K562 (cell line): ENCODE data around the gene DSCAM. TPM values are rescaled to one million over a fixed set of nuclear protein-coding genes. Genes with fewer than 3 reads are reported as not detected.

Source experiments
- ATAC-seq: fragments of 200-7000 bp; cut with Tn5 transposase; 3 replicates; pipeline ENCODE4 v1.9.1; 2020; ENCODE audit warnings: moderate library complexity
- BruUV-seq: library from RNA; stranded (reverse); fragments of 400-500 nt; replicated peaks from 2 replicates; lab custom pipeline; 2021; lab: Mats Ljungman, UMichigan
- CTCF ChIA-PET: fragments of 300-600 bp; formaldehyde crosslinking; extraction: SDS; loops from one replicate; lab custom pipeline; 2021; ENCODE audit warnings: low intra/inter-chr PET ratio; lab: Yijun Ruan, JAX
- POLR2A ChIA-PET: fragments of 300-600, 350-650 bp; sonication (Branson Sonifier 250); formaldehyde crosslinking; extraction: SDS; loops from one replicate; lab custom pipeline; 2021; ENCODE audit warnings: antibody characterized with exemption, inconsistent platforms; lab: Yijun Ruan, JAX
- DNase-seq, 4 experiments: peaks; one replicate each; pipeline versions ENCODE4 v3.0.0 to v3.0.0-alpha.2; 2011 to 2018; ENCODE audit warnings: low spot score in 3 of 4, mixed read lengths in 3 of 4; ENCODE audit errors: extremely low read depth in 1 of 4
- FAIRE-seq: peaks from 2 replicates; lab custom pipeline; 2011; peaks lifted over from hg19 to GRCh38; lab: Jason Lieb, UNC
- H2AFZ ChIP-seq: 2 replicates; pipeline ENCODE4 v1.6.0; 2011; ENCODE audit warnings: low read depth, low read length, control low read depth, inconsistent platforms
- H3K27ac ChIP-seq: fragments of 200-600 bp; 3 replicates; pipeline ENCODE4 v1.8.0; 2011; ENCODE audit warnings: low read depth, mild to moderate bottlenecking, control low read depth, inconsistent platforms, low read length, moderate library complexity, mixed read lengths; ENCODE audit errors: extremely low read depth
- H3K27me3 ChIP-seq, 2 experiments: fragments of 300-600 bp in 1 of 2; 2 replicates in 1 of 2; 3 replicates in 1 of 2; pipeline versions ENCODE4 v1.6.0 to v1.8.0; 2011; ENCODE audit warnings: inconsistent platforms in 2 of 2, low read length in 2 of 2, mild to moderate bottlenecking in 1 of 2, mixed read lengths in 1 of 2, moderate library complexity in 1 of 2; ENCODE audit not compliant: control insufficient read depth in 2 of 2, insufficient read depth in 2 of 2
- H3K36me3 ChIP-seq: fragments of 300-600 bp; 3 replicates; pipeline ENCODE4 v1.8.0; 2011; ENCODE audit warnings: mild to moderate bottlenecking, low read length, inconsistent platforms; ENCODE audit not compliant: control insufficient read depth, insufficient read depth
- H3K4me1 ChIP-seq, 2 experiments: fragments of 200-600 bp in 1 of 2; replicated peaks in 1 of 2; 2 replicates in 1 of 2; 3 replicates in 1 of 2; pipeline versions ENCODE4 v1.5.1 to v1.8.0; 2011; ENCODE audit warnings: inconsistent platforms in 2 of 2, low read length in 2 of 2, mild to moderate bottlenecking in 1 of 2, mixed read lengths in 1 of 2, moderate library complexity in 1 of 2; ENCODE audit not compliant: control insufficient read depth in 2 of 2, insufficient read depth in 2 of 2
- H3K4me2 ChIP-seq: 2 replicates; pipeline ENCODE4 v1.6.1; 2011; ENCODE audit warnings: low read length, control low read depth, inconsistent platforms, mixed read lengths; ENCODE audit not compliant: insufficient read depth
- H3K4me3 ChIP-seq: fragments of 200-600 bp; sonication (generic), shearing (Covaris generic); 2 replicates; pipeline ENCODE4 v1.5.1; 2016; ENCODE audit warnings: control low read depth, inconsistent platforms
- H3K79me2 ChIP-seq: fragments of 200-600 bp; 3 replicates; pipeline ENCODE4 v1.8.0; 2011; ENCODE audit warnings: low read length, inconsistent platforms; ENCODE audit not compliant: control insufficient read depth, insufficient read depth
- H3K9ac ChIP-seq, 2 experiments: 2 replicates each; pipeline versions ENCODE4 v1.6.0 to v1.6.1; 2011; ENCODE audit warnings: low read depth in 2 of 2, low read length in 2 of 2, control low read depth in 1 of 2, inconsistent platforms in 1 of 2, mild to moderate bottlenecking in 1 of 2, mixed read lengths in 1 of 2; ENCODE audit not compliant: insufficient read depth in 1 of 2
- H3K9me1 ChIP-seq: one replicate; pipeline ENCODE4 v1.6.0; 2011; ENCODE audit warnings: inconsistent platforms, mild to moderate bottlenecking, low read length, moderate library complexity; ENCODE audit not compliant: control insufficient read depth, insufficient read depth
- H3K9me3 ChIP-seq: replicated peaks from 2 replicates; pipeline ENCODE4 v1.5.1; 2011; ENCODE audit warnings: low read depth, low read length, inconsistent platforms; ENCODE audit not compliant: control insufficient read depth, insufficient read depth
- H4K20me1 ChIP-seq: replicated peaks from 2 replicates; pipeline ENCODE4 v1.6.1; 2011; ENCODE audit warnings: low read length, inconsistent platforms, mixed read lengths; ENCODE audit not compliant: control insufficient read depth, insufficient read depth
- CEBPG ChIP-seq, 3 experiments: fragments of 200-800 bp in 1 of 3; sonication (Bioruptor generic) in 1 of 3; sonication (generic) in 1 of 3; formaldehyde crosslinking in 1 of 3; IDR thresholded peaks in 2 of 3; conservative IDR thresholded peaks in 1 of 3; 2 replicates each; pipeline versions ENCODE4 v1.6.1 to v1.8.0; 2016 to 2022; ENCODE audit warnings: missing compliant biosample characterization in 2 of 3, missing genetic modification characterization in 2 of 3, mild to moderate bottlenecking in 1 of 3, missing genetic modification reagents in 1 of 3
- DACH1 ChIP-seq: fragments of 450-650 bp; IDR thresholded peaks from 2 replicates; pipeline ENCODE4 v1.6.1; 2018; ENCODE audit not compliant: partially characterized antibody
- KDM2B ChIP-seq: fragments of 250-450 bp; sonication (Bioruptor Pico); IDR thresholded peaks from 2 replicates; pipeline ENCODE4 v1.8.0; 2021; ENCODE audit warnings: mild to moderate bottlenecking, moderate library complexity
- MCM7 ChIP-seq, 2 experiments: fragments of 450-650 bp; IDR thresholded peaks; 2 replicates each; pipeline ENCODE4 v1.6.1; 2016 to 2018
- POLR2A ChIP-seq: fragments of 450-650 bp; conservative IDR thresholded peaks from 2 replicates; pipeline ENCODE4 v1.6.1; 2016
- POLR2B ChIP-seq: fragments of 450-650 bp; IDR thresholded peaks from 2 replicates; pipeline ENCODE4 v1.6.1; 2018; ENCODE audit warnings: low read depth; ENCODE audit not compliant: partially characterized antibody
- RBFOX2 ChIP-seq: fragments of 200-400 bp; formaldehyde crosslinking; IDR thresholded peaks from 2 replicates; pipeline ENCODE4 v1.6.1; 2017; ENCODE audit warnings: low read depth, mild to moderate bottlenecking, low read length, moderate library complexity
- RBM25 ChIP-seq: fragments of 200-400 bp; formaldehyde crosslinking; IDR thresholded peaks from 2 replicates; pipeline ENCODE4 v1.6.1; 2018; ENCODE audit warnings: low read length, low read depth, moderate library complexity; ENCODE audit not compliant: severe bottlenecking
- RHOXF2B ChIP-seq: fragments of 250-450 bp; sonication (Bioruptor Pico); conservative IDR thresholded peaks from 2 replicates; pipeline ENCODE4 v1.5.1; 2021
- ZNF354B ChIP-seq: fragments of 250-450 bp; sonication (Bioruptor Pico); IDR thresholded peaks from 2 replicates; pipeline ENCODE4 v1.4.0; 2020
- ZNF41 ChIP-seq: fragments of 250-450 bp; sonication (Bioruptor Pico); conservative IDR thresholded peaks from 2 replicates; pipeline ENCODE4 v1.4.0; 2020; ENCODE audit warnings: mild to moderate bottlenecking
- WGBS: fragments of 100-300 bp; shearing (Covaris generic); methylation state at CpG from one replicate; pipeline ENCODE4 v1.1.6; 2016; ENCODE audit warnings: low coverage, mixed read lengths; ENCODE audit not compliant: insufficient coverage; ENCODE audit errors: missing lambda C conversion rate; 5-methylcytosine and 5-hydroxymethylcytosine counted together
- in situ Hi-C: fragments of 300-500 bp; cut with MboI; formaldehyde crosslinking; loops from 4 replicates; pipeline ENCODE4 v1.15.0; 2018; ENCODE audit warnings: inconsistent platforms, mixed read lengths
- intact Hi-C: fragments of 100-400 bp; cut with micrococcal nuclease; formaldehyde crosslinking; loops from 2 replicates; pipeline ENCODE4 v1.14.2; 2022
- polyA plus RNA-seq, 8 experiments: library from polyadenylated mRNA; depleted of rRNA in 4 of 8; stranded (reverse) in 5 of 8; unstranded in 3 of 8; fragments of >200 nt; fragmentation: Nextera tagmentation in 2 of 8; fragmentation: Illumina TruSeq in 1 of 8; extraction: Ambion mirVana in 2 of 8; extraction: Trizol in 1 of 8; gene quantifications; 2 replicates each; pipeline versions ENCODE4 v1.2.1 to v1.2.3, GENCODE V29; 2011 to 2014; ENCODE audit warnings: inconsistent platforms in 1 of 8, missing spikeins in 1 of 8
- total RNA-seq, 7 experiments: library from RNA; depleted of rRNA in 6 of 7; stranded (reverse); fragments of >200 nt in 6 of 7; fragmentation: Illumina TruSeq in 2 of 7; extraction: Trizol in 2 of 7; gene quantifications; 2 replicates each; pipeline versions ENCODE4 v1.2.1 to v1.2.3, GENCODE V29; 2011 to 2021; ENCODE audit warnings: low replicate concordance in 1 of 7
- TF ChIP-seq, protein P1 (sequence below): fragments of 450-650 bp; formaldehyde crosslinking; IDR thresholded peaks from 2 replicates; pipeline ENCODE4 v1.4.0; 2022; ENCODE audit warnings: mild to moderate bottlenecking, moderate library complexity
- TF ChIP-seq, protein P2 (sequence below): fragments of 450-650 bp; formaldehyde crosslinking; IDR thresholded peaks from 2 replicates; pipeline ENCODE4 v1.4.0; 2020; ENCODE audit warnings: mild to moderate bottlenecking
- TF ChIP-seq, protein P3 (sequence below), 2 experiments: fragments of 450-650 bp; formaldehyde crosslinking in 1 of 2; IDR thresholded peaks; 2 replicates each; pipeline versions ENCODE4 v1.4.0 to v1.6.1; 2014 to 2020; ENCODE audit warnings: mild to moderate bottlenecking in 2 of 2, borderline replicate concordance in 1 of 2, low read depth in 1 of 2

DSCAM gene
- total and polyA plus RNA-seq, 9 of the 15 experiments (the other 6 are each of a cell fraction or from before 2014, with no cell fraction given): not detected

DNA sequence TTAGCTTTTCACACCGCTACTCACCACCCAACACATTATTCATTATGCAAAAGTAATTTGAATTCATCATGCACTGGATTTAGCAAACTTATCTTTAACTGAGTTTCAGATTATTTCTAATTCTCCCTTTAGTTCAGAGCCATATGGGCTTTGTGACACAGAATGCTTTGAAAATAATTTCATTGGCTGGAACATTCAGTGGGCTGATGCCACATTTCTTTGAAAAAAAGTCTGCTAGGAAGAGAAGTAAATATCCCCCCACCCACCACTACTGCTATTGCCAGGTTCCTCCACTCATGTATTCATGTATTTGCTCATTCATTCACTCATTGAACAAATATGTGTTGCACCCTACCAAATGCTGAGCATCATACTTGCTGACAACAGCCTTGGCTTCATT lies 280.5 kb downstream of the DSCAM start:
- Histone ChIP-seq H2AFZ (no peak overlapping the region), H3K4me3 (no peak overlapping the region), H3K4me1 (no peaks in the 10 kb centered on the region), H3K79me2 (no peaks in the 10 kb centered on the region), H3K4me2 (no peak overlapping the region), H4K20me1 (no peaks in the 10 kb centered on the region), H3K27ac (no peak overlapping the region), H3K27me3 (no peaks in the 10 kb centered on the region), H3K36me3 (no peaks in the 10 kb centered on the region), H3K9ac (no peak overlapping the region), H3K9me3 (peaks cover 4% of the 10 kb centered on the region; the same call in 1 of the 2 replicates), H3K9me1 (no peaks in the 10 kb centered on the region)
- BruUV-seq: no TSS peak
- DNase-seq: no peak
- WGBS: 0% methylated on average over 1 of the region's 1 CpG
- no peak for ATAC-seq
- CTCF ChIA-PET: no interaction called here
- intact Hi-C loops: no loop called here
- POLR2A ChIA-PET: no interaction called here
- in situ Hi-C loops: no loop called here
- no peak for FAIRE-seq
- TF ChIP-seq MCM7 (IDR thresholded peaks at IDR 0.05) (no peak), DACH1 (no peak), POLR2A (no peak), CEBPG (CRISPR knock-in tag; IDR thresholded peaks at IDR 0.05) (no peak), CEBPG (tag; conservative IDR thresholded peaks at IDR 0.05 in 1 of 2, IDR thresholded peaks at IDR 0.05 in 1 of 2) (no peak), KDM2B (no peak), RBFOX2 (no peak), RBM25 (no peak), ZNF354B (no peak), RHOXF2B (CRISPR knock-in tag) (no peak), POLR2B (no peak), ZNF41 (CRISPR knock-in tag) (no peak)
- TF ChIP-seq, protein P1, sequence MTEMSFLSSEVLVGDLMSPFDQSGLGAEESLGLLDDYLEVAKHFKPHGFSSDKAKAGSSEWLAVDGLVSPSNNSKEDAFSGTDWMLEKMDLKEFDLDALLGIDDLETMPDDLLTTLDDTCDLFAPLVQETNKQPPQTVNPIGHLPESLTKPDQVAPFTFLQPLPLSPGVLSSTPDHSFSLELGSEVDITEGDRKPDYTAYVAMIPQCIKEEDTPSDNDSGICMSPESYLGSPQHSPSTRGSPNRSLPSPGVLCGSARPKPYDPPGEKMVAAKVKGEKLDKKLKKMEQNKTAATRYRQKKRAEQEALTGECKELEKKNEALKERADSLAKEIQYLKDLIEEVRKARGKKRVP: no peak
- TF ChIP-seq, protein P2, sequence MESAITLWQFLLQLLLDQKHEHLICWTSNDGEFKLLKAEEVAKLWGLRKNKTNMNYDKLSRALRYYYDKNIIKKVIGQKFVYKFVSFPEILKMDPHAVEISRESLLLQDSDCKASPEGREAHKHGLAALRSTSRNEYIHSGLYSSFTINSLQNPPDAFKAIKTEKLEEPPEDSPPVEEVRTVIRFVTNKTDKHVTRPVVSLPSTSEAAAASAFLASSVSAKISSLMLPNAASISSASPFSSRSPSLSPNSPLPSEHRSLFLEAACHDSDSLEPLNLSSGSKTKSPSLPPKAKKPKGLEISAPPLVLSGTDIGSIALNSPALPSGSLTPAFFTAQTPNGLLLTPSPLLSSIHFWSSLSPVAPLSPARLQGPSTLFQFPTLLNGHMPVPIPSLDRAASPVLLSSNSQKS: no peak
- TF ChIP-seq, protein P3, sequence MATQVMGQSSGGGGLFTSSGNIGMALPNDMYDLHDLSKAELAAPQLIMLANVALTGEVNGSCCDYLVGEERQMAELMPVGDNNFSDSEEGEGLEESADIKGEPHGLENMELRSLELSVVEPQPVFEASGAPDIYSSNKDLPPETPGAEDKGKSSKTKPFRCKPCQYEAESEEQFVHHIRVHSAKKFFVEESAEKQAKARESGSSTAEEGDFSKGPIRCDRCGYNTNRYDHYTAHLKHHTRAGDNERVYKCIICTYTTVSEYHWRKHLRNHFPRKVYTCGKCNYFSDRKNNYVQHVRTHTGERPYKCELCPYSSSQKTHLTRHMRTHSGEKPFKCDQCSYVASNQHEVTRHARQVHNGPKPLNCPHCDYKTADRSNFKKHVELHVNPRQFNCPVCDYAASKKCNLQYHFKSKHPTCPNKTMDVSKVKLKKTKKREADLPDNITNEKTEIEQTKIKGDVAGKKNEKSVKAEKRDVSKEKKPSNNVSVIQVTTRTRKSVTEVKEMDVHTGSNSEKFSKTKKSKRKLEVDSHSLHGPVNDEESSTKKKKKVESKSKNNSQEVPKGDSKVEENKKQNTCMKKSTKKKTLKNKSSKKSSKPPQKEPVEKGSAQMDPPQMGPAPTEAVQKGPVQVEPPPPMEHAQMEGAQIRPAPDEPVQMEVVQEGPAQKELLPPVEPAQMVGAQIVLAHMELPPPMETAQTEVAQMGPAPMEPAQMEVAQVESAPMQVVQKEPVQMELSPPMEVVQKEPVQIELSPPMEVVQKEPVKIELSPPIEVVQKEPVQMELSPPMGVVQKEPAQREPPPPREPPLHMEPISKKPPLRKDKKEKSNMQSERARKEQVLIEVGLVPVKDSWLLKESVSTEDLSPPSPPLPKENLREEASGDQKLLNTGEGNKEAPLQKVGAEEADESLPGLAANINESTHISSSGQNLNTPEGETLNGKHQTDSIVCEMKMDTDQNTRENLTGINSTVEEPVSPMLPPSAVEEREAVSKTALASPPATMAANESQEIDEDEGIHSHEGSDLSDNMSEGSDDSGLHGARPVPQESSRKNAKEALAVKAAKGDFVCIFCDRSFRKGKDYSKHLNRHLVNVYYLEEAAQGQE (IDR thresholded peaks at IDR 0.05; ENCODE audit: borderline replicate concordance): no peak
- TF ChIP-seq, protein P3 (CRISPR knock-in tag; IDR thresholded peaks at IDR 0.05; ENCODE audit: low read depth): no peak
